Right ventricle myocardium inferior (tissue), 1 donor: Measurements from ENCODE around the gene RUBCNL. TPM values are rescaled to one million over a fixed set of nuclear protein-coding genes. Genes with fewer than 3 reads are reported as not detected.

Experiments used
- total RNA-seq: library from RNA; stranded (reverse); fragmentation: NEBNext Ultra II Directional; extraction: Animal tissue kit (Norgen Biotek cat#: 25700); gene quantifications from one replicate; pipeline ENCODE4 v1.2.1, GENCODE V29; 2021
- donor health status: DM: no; HTN: yes; CAD: no; lungs with severe emphysema.

The RUBCNL gene
- total RNA-seq, 1 donor from 2014 or later: 0.51 TPM

Other genes starting within 250 kb of the RUBCNL start
- 26.4 TPM for gene LCP1, start 205.1 kb downstream of the RUBCNL start, total RNA-seq
- gene LRRC63, start 175.3 kb downstream of the RUBCNL start, total RNA-seq: not detected
- 11.9 TPM for gene LRCH1, start 165.9 kb upstream of the RUBCNL start, total RNA-seq